Putamen (tissue), 1 donor: ENCODE data around the gene FKBP5.
"Not testable (repeated sequence)": the region's sequence is repeated elsewhere in the genome, so short reads cannot be mapped to it uniquely, and the experiment has no call there.

Experiments used
- DNase-seq: peaks from one replicate; pipeline ENCODE4 v3.0.0-alpha.2; 2016; ENCODE audit warnings: low spot score

Gene FKBP5

GRCh38 chr6:35583893-35584688, 104.6 kb downstream of the FKBP5 start:
- peak; percentile 73 for DNase-seq

- no peak for DNase-seq
Measured at GRCh38 chr6:35582315-35582714, 106.4 kb downstream of the FKBP5 start.

- no peak for DNase-seq
Measured at GRCh38 chr6:35581633-35582032, 107.1 kb downstream of the FKBP5 start.

GRCh38 chr6:35580836-35581235, 107.9 kb downstream of the FKBP5 start:
- no peak for DNase-seq

- DNase-seq = no peak
Measured at GRCh38 chr6:35576682-35577081, 112.0 kb downstream of the FKBP5 start.

- DNase-seq = no peak
Measured at GRCh38 chr6:35573495-35574110, 115.1 kb downstream of the FKBP5 start.

- DNase-seq = not testable (repeated sequence)
Measured at GRCh38 chr6:35570885-35571330, 117.8 kb downstream of the FKBP5 start.

- DNase-seq = no peak
Measured at GRCh38 chr6:35569011-35569461, 119.7 kb downstream of the FKBP5 start.

- DNase-seq = no peak
Measured at GRCh38 chr6:35566794-35567193, 121.9 kb downstream of the FKBP5 start.

- no peak for DNase-seq
Measured at GRCh38 chr6:35564733-35565132, 124.0 kb downstream of the FKBP5 start.

- DNase-seq = no peak
Measured at GRCh38 chr6:35562060-35562459, 126.7 kb downstream of the FKBP5 start.

- no peak for DNase-seq
Measured at GRCh38 chr6:35561113-35561512, 127.6 kb downstream of the FKBP5 start.

GRCh38 chr6:35558571-35558970, 130.1 kb downstream of the FKBP5 start:
- no peak for DNase-seq

GRCh38 chr6:35557239-35557638, 131.5 kb downstream of the FKBP5 start:
- no peak for DNase-seq

GRCh38 chr6:35554811-35555210, 133.9 kb downstream of the FKBP5 start:
- no peak for DNase-seq

GRCh38 chr6:35553315-35553714, 135.4 kb downstream of the FKBP5 start:
- no peak for DNase-seq

- no peak for DNase-seq
Measured at GRCh38 chr6:35552285-35552917, 136.3 kb downstream of the FKBP5 start.

GRCh38 chr6:35550437-35550836, 138.3 kb downstream of the FKBP5 start:
- no peak for DNase-seq

GRCh38 chr6:35547676-35548075, 141.0 kb downstream of the FKBP5 start:
- DNase-seq = no peak

- DNase-seq = no peak
Measured at GRCh38 chr6:35544769-35545361, 143.8 kb downstream of the FKBP5 start.

- no peak for DNase-seq
Measured at GRCh38 chr6:35543459-35544193, 145.1 kb downstream of the FKBP5 start.

GRCh38 chr6:35541836-35542235, 146.9 kb downstream of the FKBP5 start:
- no peak for DNase-seq
